Measurements from ENCODE around the gene FAM210A.
"Not testable (repeated sequence)": the region's sequence is repeated elsewhere in the genome, so short reads cannot be mapped to it uniquely, and the experiment has no call there.

Gene FAM210A

DNA sequence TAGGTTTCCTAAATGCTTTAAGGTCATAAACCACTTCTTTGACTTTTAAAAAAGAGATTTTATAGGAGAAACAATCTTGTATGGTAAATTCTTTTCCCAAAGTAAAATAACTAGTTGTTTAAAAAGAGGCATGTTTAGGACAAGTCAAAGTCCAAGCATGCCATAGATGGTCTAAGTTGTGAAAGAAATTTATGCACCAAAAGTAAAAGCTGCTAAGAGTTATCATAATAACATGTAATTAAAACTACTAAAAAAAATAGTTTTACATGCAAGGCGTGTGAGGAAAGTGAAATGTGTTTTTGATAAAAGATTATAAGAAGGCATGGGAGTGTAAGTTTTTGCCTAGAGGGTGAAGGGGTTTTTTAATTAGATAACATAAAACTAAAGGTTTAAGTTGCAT, 22.5 kb downstream of the FAM210A start:
- no peaks in the 10 kb centered on the region for H3K4me1 ChIP-seq (ENCODE audit: control insufficient read depth in 1 of 2, insufficient read depth in 1 of 2, low read depth in 1 of 2, low read length in 1 of 2)
- no peak overlapping the region for H3K27ac ChIP-seq
- H3K36me3 ChIP-seq, result no peaks in the 10 kb centered on the region
- TF ChIP-seq, protein P1, sequence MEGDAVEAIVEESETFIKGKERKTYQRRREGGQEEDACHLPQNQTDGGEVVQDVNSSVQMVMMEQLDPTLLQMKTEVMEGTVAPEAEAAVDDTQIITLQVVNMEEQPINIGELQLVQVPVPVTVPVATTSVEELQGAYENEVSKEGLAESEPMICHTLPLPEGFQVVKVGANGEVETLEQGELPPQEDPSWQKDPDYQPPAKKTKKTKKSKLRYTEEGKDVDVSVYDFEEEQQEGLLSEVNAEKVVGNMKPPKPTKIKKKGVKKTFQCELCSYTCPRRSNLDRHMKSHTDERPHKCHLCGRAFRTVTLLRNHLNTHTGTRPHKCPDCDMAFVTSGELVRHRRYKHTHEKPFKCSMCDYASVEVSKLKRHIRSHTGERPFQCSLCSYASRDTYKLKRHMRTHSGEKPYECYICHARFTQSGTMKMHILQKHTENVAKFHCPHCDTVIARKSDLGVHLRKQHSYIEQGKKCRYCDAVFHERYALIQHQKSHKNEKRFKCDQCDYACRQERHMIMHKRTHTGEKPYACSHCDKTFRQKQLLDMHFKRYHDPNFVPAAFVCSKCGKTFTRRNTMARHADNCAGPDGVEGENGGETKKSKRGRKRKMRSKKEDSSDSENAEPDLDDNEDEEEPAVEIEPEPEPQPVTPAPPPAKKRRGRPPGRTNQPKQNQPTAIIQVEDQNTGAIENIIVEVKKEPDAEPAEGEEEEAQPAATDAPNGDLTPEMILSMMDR (IDR thresholded peaks at IDR 0.05), result no peak
- H3K27me3 ChIP-seq, result no peaks in the 10 kb centered on the region
- peaks cover 44% of the 10 kb centered on the region for H3K9me3 ChIP-seq
- H3K4me3 ChIP-seq (ENCODE audit: low read depth in 1 of 2, low read length in 1 of 2), result no peak overlapping the region

DNA sequence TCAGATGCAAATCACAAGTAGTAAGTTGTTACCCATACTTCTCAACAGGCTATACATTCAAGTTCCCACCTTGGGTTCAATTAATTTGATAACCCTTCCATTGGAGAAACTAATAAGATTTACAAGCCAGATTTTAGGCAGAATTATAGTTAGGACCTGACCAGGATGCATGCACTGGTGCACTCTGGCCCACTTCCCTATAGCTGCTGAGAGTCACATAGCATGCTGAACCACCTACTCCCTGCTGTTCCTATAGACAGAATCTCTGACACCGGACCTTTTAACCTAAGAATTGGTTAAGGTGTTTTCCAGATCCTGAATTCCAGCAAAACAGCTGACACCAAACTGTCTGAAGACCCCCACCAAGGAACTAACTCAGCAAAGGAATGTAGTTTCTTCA, 26.2 kb downstream of the FAM210A start:
- Histone ChIP-seq H3K9me3 (peaks cover 46% of the 10 kb centered on the region), H3K36me3 (no peaks in the 10 kb centered on the region), H3K27me3 (no peaks in the 10 kb centered on the region), H3K27ac (no peak overlapping the region), H3K4me3 (ENCODE audit: low read depth in 1 of 2, low read length in 1 of 2) (no peak overlapping the region), H3K4me1 (ENCODE audit: control insufficient read depth in 1 of 2, insufficient read depth in 1 of 2, low read depth in 1 of 2, low read length in 1 of 2) (peaks cover 0 to 3% of the 10 kb centered on the region in 2 experiments)
- TF ChIP-seq, protein P1 (IDR thresholded peaks at IDR 0.05), result no peak

DNA sequence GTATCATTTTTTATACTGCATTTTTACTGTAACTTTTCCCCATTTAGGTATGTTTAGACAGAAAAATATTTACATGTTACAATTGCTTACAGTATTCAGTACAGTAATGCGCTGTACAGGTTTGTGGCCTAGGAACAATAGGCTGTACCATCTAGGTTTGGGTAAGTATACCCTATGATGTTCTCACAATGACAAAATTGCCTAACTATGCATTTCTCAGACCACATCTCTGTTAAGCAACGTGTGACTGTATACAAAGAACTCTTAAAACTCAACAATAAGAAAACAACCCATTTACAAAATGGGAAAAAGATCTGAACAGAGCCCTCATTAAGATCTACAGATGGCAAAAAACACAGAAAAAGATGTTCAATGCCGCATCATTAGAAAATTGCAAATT, 29.4 kb downstream of the FAM210A start:
- Histone ChIP-seq H3K4me1 (ENCODE audit: control insufficient read depth in 1 of 2, insufficient read depth in 1 of 2, low read depth in 1 of 2, low read length in 1 of 2) (peaks cover 0 to 3% of the 10 kb centered on the region in 2 experiments), H3K9me3 (peaks cover 30% of the 10 kb centered on the region), H3K27ac (no peak overlapping the region), H3K4me3 (ENCODE audit: low read depth in 1 of 2, low read length in 1 of 2) (no peak overlapping the region), H3K36me3 (no peaks in the 10 kb centered on the region), H3K27me3 (no peaks in the 10 kb centered on the region)
- TF ChIP-seq, protein P1 (IDR thresholded peaks at IDR 0.05), result no peak

DNA sequence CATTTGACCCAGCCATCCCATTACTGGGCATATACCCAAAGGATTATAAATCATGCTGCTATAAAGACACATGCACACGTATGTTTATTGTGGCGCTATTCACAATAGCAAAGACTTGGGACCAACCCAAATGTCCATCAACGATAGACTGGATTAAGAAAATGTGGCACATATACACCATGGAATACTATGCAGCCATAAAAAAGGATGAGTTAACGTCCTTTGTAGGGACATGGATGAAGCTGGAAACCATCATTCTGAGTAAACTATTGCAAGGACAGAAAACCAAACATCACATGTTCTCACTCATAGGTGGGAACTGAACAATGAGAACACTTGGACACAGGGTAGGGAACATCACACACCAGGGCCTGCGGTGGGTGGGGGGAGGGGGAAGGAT, 31.0 kb downstream of the FAM210A start:
- H3K27me3 ChIP-seq; H3K27ac ChIP-seq; H3K4me1 ChIP-seq (ENCODE audit: control insufficient read depth in 1 of 2, insufficient read depth in 1 of 2, low read depth in 1 of 2, low read length in 1 of 2); H3K4me3 ChIP-seq (ENCODE audit: low read depth in 1 of 2, low read length in 1 of 2); H3K36me3 ChIP-seq: not testable (repeated sequence)
- peaks cover 15% of the 10 kb centered on the region for H3K9me3 ChIP-seq

- H3K4me3 ChIP-seq (ENCODE audit: low read depth in 1 of 2, low read length in 1 of 2); H3K9me3 ChIP-seq; H3K27me3 ChIP-seq; H3K27ac ChIP-seq; H3K36me3 ChIP-seq; H3K4me1 ChIP-seq (ENCODE audit: control insufficient read depth in 1 of 2, insufficient read depth in 1 of 2, low read depth in 1 of 2, low read length in 1 of 2): not testable (repeated sequence)
Observed at GRCh38 chr18:13690060-13690459, 36.3 kb downstream of the FAM210A start.

GRCh38 chr18:13688191-13689136, 37.9 kb downstream of the FAM210A start:
- no peak overlapping the region for H3K27ac ChIP-seq
- no peaks in the 10 kb centered on the region for H3K9me3 ChIP-seq
- TF ChIP-seq, protein P1 (IDR thresholded peaks at IDR 0.05), result no peak
- H3K4me3 ChIP-seq (ENCODE audit: low read depth in 1 of 2, low read length in 1 of 2), result no peak overlapping the region
- H3K27me3 ChIP-seq, result no peaks in the 10 kb centered on the region
- H3K36me3 ChIP-seq, result no peaks in the 10 kb centered on the region
- no peaks in the 10 kb centered on the region for H3K4me1 ChIP-seq (ENCODE audit: control insufficient read depth in 1 of 2, insufficient read depth in 1 of 2, low read depth in 1 of 2, low read length in 1 of 2)
